B cell (primary cell): ENCODE data around the gene IQSEC3. TPM values are rescaled to one million over a fixed set of nuclear protein-coding genes. Genes with fewer than 3 reads are reported as not detected.

Experiments used
- ATAC-seq: fragments of 200-7000 bp; cut with Tn5 transposase; one replicate; pipeline ENCODE4 v1.10.0; 2021; ENCODE audit warnings: low read depth, mild to moderate bottlenecking, moderate number of reproducible peaks, moderate library complexity
- CTCF ChIA-PET: fragments of 350-600 bp; sonication (Branson Sonifier 250); formaldehyde crosslinking; loops from one replicate; lab custom pipeline; 2021; ENCODE audit warnings: antibody characterized with exemption, inconsistent platforms; lab: Charles Lee
- POLR2A ChIA-PET: fragments of 350-600 bp; sonication (Branson Sonifier 250); formaldehyde crosslinking; loops from one replicate; lab custom pipeline; 2021; ENCODE audit warnings: antibody characterized with exemption; lab: Charles Lee
- DNase-seq: peaks from one replicate; pipeline ENCODE4 v3.0.0; 2013
- H2AFZ ChIP-seq: 2 replicates; pipeline ENCODE4 v1.6.1; 2012; ENCODE audit warnings: mild to moderate bottlenecking, low read depth, low read length; ENCODE audit not compliant: insufficient read depth, poor library complexity, severe bottlenecking
- H3K27ac ChIP-seq, 2 donors: 1 replicate in 1 of 2; 2 replicates in 1 of 2; pipeline ENCODE4 v1.5.1; 2012 to 2013; ENCODE audit warnings: low read length in 2 of 2, mild to moderate bottlenecking in 2 of 2, moderate library complexity in 1 of 2
- H3K27me3 ChIP-seq, 4 experiments: fragments of 200-600 bp in 1 of 4; sonication (generic) in 1 of 4; replicated peaks in 1 of 4; 1 replicate in 2 of 4; 2 replicates in 2 of 4; pipeline versions ENCODE4 v1.6.1 to v1.7.0; 2013 to 2016; ENCODE audit warnings: low read length in 3 of 4, mild to moderate bottlenecking in 2 of 4, mixed read lengths in 1 of 4, moderate library complexity in 1 of 4; ENCODE audit not compliant: insufficient read depth in 4 of 4, control insufficient read depth in 3 of 4; ENCODE audit errors: control extremely low read depth in 1 of 4
- H3K36me3 ChIP-seq, 2 experiments: replicated peaks in 1 of 2; 1 replicate in 1 of 2; 2 replicates in 1 of 2; pipeline versions ENCODE4 v1.6.1 to v1.7.1; 2013; ENCODE audit warnings: low read length in 1 of 2; ENCODE audit not compliant: insufficient read depth in 2 of 2, control insufficient read depth in 1 of 2; ENCODE audit errors: control extremely low read depth in 1 of 2, extremely low read depth in 1 of 2
- H3K4me1 ChIP-seq, 2 donors: fragments of 200-600 bp in 1 of 2; sonication (generic) in 1 of 2; 1 replicate in 1 of 2; 2 replicates in 1 of 2; pipeline versions ENCODE4 v1.5.1 to v1.6.1; 2013 to 2017; ENCODE audit warnings: low read length in 2 of 2; ENCODE audit not compliant: control insufficient read depth in 2 of 2, insufficient read depth in 2 of 2
- H3K4me2 ChIP-seq: replicated peaks from 2 replicates; pipeline ENCODE3; 2012; ENCODE audit warnings: mild to moderate bottlenecking, low read depth, low read length; ENCODE audit not compliant: poor library complexity, severe bottlenecking
- H3K4me3 ChIP-seq, 5 experiments: fragments of 200-600 bp in 1 of 5; sonication (generic) in 1 of 5; 1 replicate in 3 of 5; 2 replicates in 2 of 5; pipeline versions ENCODE4 v1.5.1 to v1.7.0; 2011 to 2016; ENCODE audit warnings: low read length in 4 of 5, mild to moderate bottlenecking in 4 of 5, low read depth in 2 of 5, control low read depth in 1 of 5, moderate library complexity in 1 of 5; ENCODE audit not compliant: insufficient read depth in 1 of 5; ENCODE audit errors: control extremely low read depth in 1 of 5, extremely low read depth in 1 of 5
- H3K79me2 ChIP-seq: fragments of 200-600 bp; sonication (generic); one replicate; pipeline ENCODE4 v1.6.0; 2016; ENCODE audit warnings: low read length; ENCODE audit not compliant: control insufficient read depth, insufficient read depth
- H3K9ac ChIP-seq: fragments of 200-600 bp; sonication (generic); 2 replicates; pipeline ENCODE4 v1.6.1; 2017; ENCODE audit warnings: mild to moderate bottlenecking, low read length, moderate library complexity
- H3K9me3 ChIP-seq, 3 donors: one replicate each; pipeline versions ENCODE4 v1.6.1 to v1.7.1; 2013; ENCODE audit warnings: low read length in 2 of 3; ENCODE audit not compliant: control insufficient read depth in 2 of 3, insufficient read depth in 1 of 3; ENCODE audit errors: control extremely low read depth in 1 of 3
- H4K20me1 ChIP-seq: 2 replicates; pipeline ENCODE4 v1.6.0; 2012; ENCODE audit warnings: mild to moderate bottlenecking, low read length; ENCODE audit not compliant: insufficient read depth, control insufficient read depth, poor library complexity, severe bottlenecking
- H3K27ac Mint-ChIP-seq: one replicate; pipeline ENCODE4 v1.8.0; 2021; ENCODE audit warnings: mixed read lengths
- H3K27me3 Mint-ChIP-seq: one replicate; pipeline ENCODE4 v1.8.0; 2021; ENCODE audit warnings: mixed read lengths
- H3K4me1 Mint-ChIP-seq: one replicate; pipeline ENCODE4 v1.8.0; 2021; ENCODE audit warnings: mixed read lengths
- H3K4me3 Mint-ChIP-seq: one replicate; pipeline ENCODE4 v1.8.0; 2021; ENCODE audit warnings: mixed read lengths
- H3K9me3 Mint-ChIP-seq: one replicate; pipeline ENCODE4 v1.8.0; 2022; ENCODE audit warnings: mixed read lengths; ENCODE audit not compliant: insufficient read depth
- CTCF ChIP-seq: fragments of 200-600 bp; IDR thresholded peaks from one replicate; pipeline ENCODE4 v1.8.0; 2022; ENCODE audit warnings: antibody characterized with exemption, mild to moderate bottlenecking
- EZH2 ChIP-seq: IDR thresholded peaks from 2 replicates; pipeline ENCODE4 v1.6.1; 2012; ENCODE audit warnings: borderline replicate concordance, low read depth, mild to moderate bottlenecking, moderate library complexity, low read length; ENCODE audit not compliant: insufficient read depth, poor library complexity, severe bottlenecking
- WGBS: methylation state at CpG from one replicate; pipeline ENCODE4 v1.1.5; 2013; ENCODE audit warnings: missing lambda C conversion rate; ENCODE audit not compliant: insufficient coverage; 5-methylcytosine and 5-hydroxymethylcytosine counted together
- intact Hi-C: fragments of 100-400 bp; cut with micrococcal nuclease; formaldehyde crosslinking; loops from one replicate; pipeline ENCODE4 v1.10.0; 2022
- polyA plus RNA-seq: library from polyadenylated mRNA; depleted of rRNA; stranded (reverse); fragments of >200 nt; gene quantifications from 2 replicates; pipeline ENCODE4 v1.2.3, GENCODE V29; 2012
- total RNA-seq, 2 donors: library from RNA; stranded (reverse); fragments of 120-200 nt in 1 of 2; gene quantifications; 1 replicate in 1 of 2; 2 replicates in 1 of 2; pipeline versions ENCODE4 v1.2.3 to v1.2.4, GENCODE V29; 2013 to 2022

Gene IQSEC3
- total and polyA plus RNA-seq, 2 donors (not counting 1 experiment from before 2014, with no cell fraction given) = 0.01 to 1.8 TPM

DNA sequence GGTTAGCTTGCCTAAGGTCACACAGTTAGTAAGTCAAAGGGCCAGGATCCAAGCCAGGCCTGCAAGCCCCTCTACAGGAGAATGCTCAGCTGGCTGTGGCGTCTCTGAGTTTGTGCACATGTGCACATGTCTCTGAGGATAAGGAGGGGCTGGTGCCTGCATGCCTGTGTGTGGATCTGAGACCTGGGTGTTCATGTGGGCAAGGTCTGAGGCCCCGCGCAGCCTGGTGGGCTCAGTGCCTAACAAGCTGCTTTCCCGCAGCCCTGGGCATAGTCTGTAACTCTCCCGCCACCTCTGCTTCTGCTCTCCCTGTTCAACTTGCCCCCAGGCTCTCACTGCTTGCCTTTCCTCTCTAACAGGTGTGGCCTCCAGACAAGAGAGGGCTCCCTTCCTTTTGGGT, 151.7 kb downstream of the IQSEC3 start:
- WGBS = 91% methylated on average over 5 of the region's 5 CpGs
- Histone ChIP-seq H3K27ac (no peak overlapping the region), H3K4me1 (peaks cover 0 to 3% of the 10 kb centered on the region in 2 donors), H2AFZ (no peak overlapping the region), H3K36me3 (no peaks in the 10 kb centered on the region), H3K27me3 (peaks cover 0 to 7% (median 2%) of the 10 kb centered on the region in 4 experiments), H3K4me2 (no peak overlapping the region), H3K9ac (no peak overlapping the region), H3K9me3 (peaks cover 0 to 5% (median 0%) of the 10 kb centered on the region in 3 donors), H3K4me3 (no peak overlapping the region), H4K20me1 (no peaks in the 10 kb centered on the region), H3K79me2 (no peaks in the 10 kb centered on the region)
- H3K9me3 Mint-ChIP-seq = no peaks in the 10 kb centered on the region
- no peak overlapping the region for H3K4me3 Mint-ChIP-seq
- POLR2A ChIA-PET = no interaction called here
- ATAC-seq (no peak), DNase-seq (no peak)
- peaks cover 14% of the 10 kb centered on the region for H3K27me3 Mint-ChIP-seq
- intact Hi-C loops = no loop called here
- no peak overlapping the region for H3K27ac Mint-ChIP-seq
- TF ChIP-seq CTCF (no peak), EZH2 (no peak)
- peaks cover 3% of the 10 kb centered on the region for H3K4me1 Mint-ChIP-seq
- CTCF ChIA-PET = no interaction called here

DNA sequence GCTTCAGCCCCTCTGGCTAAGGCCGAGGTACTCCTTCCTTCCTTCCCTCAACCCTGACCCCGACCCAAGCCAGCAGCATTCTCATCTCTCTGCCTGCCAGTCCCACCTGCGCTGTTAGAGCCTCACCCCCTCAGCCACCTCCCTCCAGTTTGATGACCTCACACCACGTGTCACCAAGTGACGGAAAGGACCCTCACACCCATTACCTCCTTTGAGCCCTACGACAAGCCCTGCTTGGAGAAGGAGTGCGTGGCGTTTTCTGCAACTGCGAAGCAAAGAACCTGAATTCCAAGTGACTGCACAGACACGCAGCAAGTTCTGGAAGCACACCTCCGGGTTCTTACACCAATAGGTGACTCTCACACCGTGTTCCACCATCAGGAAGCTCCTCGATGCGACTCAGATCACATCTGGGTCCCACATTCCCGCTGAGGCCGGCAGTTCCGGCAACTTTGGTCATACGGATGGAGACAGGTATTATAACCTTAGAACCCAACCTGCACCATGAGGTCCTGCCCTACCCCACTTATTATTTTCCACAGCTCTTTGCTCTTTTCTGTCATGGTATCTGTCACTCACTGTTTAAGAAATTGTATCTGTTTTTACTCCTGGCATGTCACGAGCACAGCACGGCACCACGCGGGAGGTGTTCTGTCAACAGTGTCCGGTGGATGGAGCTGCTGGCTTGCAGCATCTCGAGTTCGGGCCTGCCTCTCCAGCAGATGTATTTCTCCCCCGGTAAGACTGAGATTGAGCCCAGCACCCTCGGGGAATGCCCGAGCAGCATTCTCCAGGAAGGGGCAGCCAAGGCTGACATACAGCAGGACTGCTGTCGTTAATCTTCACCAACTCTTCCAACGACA, 152.4 kb downstream of the IQSEC3 start:
- no peak for ATAC-seq
- POLR2A ChIA-PET = no interaction called here
- Histone ChIP-seq H4K20me1 (no peaks in the 10 kb centered on the region), H3K79me2 (no peaks in the 10 kb centered on the region), H3K4me1 (no peaks in the 10 kb centered on the region), H3K27ac (no peak overlapping the region), H3K27me3 (peaks cover 0 to under 1% (median 0%) of the 10 kb centered on the region in 4 experiments), H3K9me3 (no peaks in the 10 kb centered on the region), H3K36me3 (no peaks in the 10 kb centered on the region), H3K4me3 (no peak overlapping the region), H3K9ac (no peak overlapping the region), H2AFZ (no peak overlapping the region), H3K4me2 (no peak overlapping the region)
- H3K27me3 Mint-ChIP-seq = peaks cover 10% of the 10 kb centered on the region
- no peak overlapping the region for H3K27ac Mint-ChIP-seq
- CTCF ChIA-PET = no interaction called here
- no peak for TF ChIP-seq CTCF
- no peak for DNase-seq
- H3K4me1 Mint-ChIP-seq = no peaks in the 10 kb centered on the region
- 89% methylated on average over 30 of the region's 30 CpGs for WGBS
- intact Hi-C loops = no loop called here
- no peak overlapping the region for H3K4me3 Mint-ChIP-seq
- no peaks in the 10 kb centered on the region for H3K9me3 Mint-ChIP-seq
